ELR (cell line): ENCODE measurements around the gene GPX4.
"Not testable (repeated sequence)": the region's sequence is repeated elsewhere in the genome, so short reads cannot be mapped to it uniquely, and the experiment has no call there.

Experiments
- DNase-seq: peaks from one replicate; pipeline ENCODE4 v3.0.0-alpha.2; 2015; ENCODE audit warnings: low read depth

Gene GPX4

GRCh38 chr19:1113986-1114483 lies 10.2 kb downstream of the GPX4 start:
- DNase-seq: no peak

- not testable (repeated sequence) for DNase-seq
Observed at GRCh38 chr19:1114728-1115127, 10.9 kb downstream of the GPX4 start.

GRCh38 chr19:1115646-1116420 lies 12.0 kb downstream of the GPX4 start:
- no peak for DNase-seq

GRCh38 chr19:1116726-1117581 lies 13.2 kb downstream of the GPX4 start:
- DNase-seq: no peak

GRCh38 chr19:1117654-1118053 lies 13.9 kb downstream of the GPX4 start:
- DNase-seq: no peak

- DNase-seq: no peak
Observed at GRCh38 chr19:1118999-1119398, 15.2 kb downstream of the GPX4 start.

GRCh38 chr19:1119475-1120217 lies 15.9 kb downstream of the GPX4 start:
- DNase-seq: no peak

- no peak for DNase-seq
Observed at GRCh38 chr19:1121395-1121794, 17.6 kb downstream of the GPX4 start.

GRCh38 chr19:1122021-1122971 lies 18.5 kb downstream of the GPX4 start:
- DNase-seq: no peak

GRCh38 chr19:1122972-1123363 lies 19.2 kb downstream of the GPX4 start:
- peak; percentile 91 for DNase-seq

GRCh38 chr19:1123381-1123780 lies 19.6 kb downstream of the GPX4 start:
- no peak for DNase-seq

GRCh38 chr19:1123885-1124677 lies 20.3 kb downstream of the GPX4 start:
- no peak for DNase-seq

- DNase-seq: peak; percentile 43
Observed at GRCh38 chr19:1125601-1126467, 22.0 kb downstream of the GPX4 start.

- DNase-seq: no peak
Observed at GRCh38 chr19:1126984-1127760, 23.4 kb downstream of the GPX4 start.

GRCh38 chr19:1128106-1128505 lies 24.3 kb downstream of the GPX4 start:
- DNase-seq: no peak

GRCh38 chr19:1129084-1129483 lies 25.3 kb downstream of the GPX4 start:
- not testable (repeated sequence) for DNase-seq

- DNase-seq: no peak
Observed at GRCh38 chr19:1129535-1129934, 25.7 kb downstream of the GPX4 start.
